Measurements from ENCODE around the gene GAS2L3.
A peak's percentile ranks its signal among the peaks of the same experiment; 100 is the strongest.

The GAS2L3 gene

DNA sequence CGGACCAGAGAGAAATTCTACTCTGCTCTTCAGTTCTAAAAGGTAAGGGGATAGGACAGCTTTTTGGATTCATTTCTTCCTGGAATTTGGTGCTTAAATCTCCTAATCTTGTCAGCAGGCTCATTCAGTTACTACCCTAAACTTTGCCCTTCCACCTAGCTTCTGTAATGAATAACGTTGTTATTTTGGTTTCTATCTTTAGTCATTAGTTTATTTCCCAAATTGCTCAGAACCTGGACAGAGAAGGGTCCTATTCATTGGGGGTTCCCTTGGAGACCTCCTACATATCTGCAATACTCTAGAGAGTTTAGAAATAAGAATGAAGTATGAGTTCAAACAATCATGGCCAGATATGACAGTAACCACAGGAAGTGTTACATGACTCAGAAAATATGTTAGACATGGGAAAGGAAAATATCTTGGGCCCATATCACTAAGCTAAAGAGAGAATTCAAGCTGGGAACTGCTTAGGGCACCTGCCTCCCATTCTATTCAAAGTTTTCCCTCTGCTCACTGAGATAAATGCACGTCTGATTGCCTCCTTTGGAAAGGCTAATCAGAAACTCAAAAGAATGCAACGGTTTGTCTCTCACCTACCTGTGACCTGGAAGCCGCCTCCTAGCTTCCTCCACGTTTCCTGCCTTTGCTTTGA lies 87.9 kb downstream of the GAS2L3 start:
- no peak for DNase-seq (ENCODE audit: low read depth in 3 of 3)

DNA sequence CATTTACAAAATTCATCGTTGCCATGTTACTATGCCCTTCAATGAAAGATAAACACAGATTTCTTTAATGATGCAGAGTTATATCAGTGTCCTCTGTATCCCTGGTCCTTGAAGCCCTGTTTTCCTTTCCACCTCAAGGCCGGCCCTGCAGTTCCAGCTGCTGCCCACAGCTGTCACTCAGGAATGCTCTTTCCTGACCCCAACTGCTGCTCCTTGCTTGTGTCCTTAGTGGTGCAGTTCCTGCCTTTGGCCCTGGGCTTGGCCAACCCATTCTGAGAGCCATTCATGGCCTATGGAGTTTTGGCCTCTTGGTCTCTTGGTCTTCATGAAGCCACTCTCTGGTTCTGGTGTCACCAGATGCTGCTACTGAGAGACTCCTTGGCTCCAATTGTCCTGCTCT lies 93.1 kb downstream of the GAS2L3 start:
- no peak for DNase-seq (ENCODE audit: low read depth in 3 of 3)

DNA sequence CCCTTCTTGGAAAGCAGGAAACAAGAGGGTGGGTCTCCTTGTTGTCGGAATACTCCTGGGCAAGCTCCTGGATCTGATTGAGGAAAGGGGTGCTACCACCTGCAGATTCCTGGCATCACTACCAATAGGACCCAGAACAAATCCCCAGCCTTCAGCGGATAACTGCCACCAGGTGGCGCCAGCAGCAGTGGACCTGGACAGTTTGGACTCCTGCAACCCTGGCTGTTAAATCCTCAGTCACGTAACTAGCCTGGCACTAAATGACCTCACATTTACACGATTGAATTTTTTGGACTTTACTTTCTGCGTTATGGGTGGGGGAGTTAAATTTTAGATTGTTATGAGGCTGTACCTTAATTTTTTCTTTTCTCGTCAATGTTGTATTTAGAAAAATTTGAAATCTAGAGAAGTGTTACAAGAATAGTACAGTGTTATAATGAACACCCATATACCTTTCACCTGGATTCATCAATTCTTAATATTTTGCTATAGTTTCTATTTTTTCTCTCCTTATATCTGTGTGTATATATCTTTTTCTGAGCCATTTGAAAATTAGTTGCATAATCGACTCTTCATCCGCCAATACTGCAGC lies 95.6 kb downstream of the GAS2L3 start:
- DNase-seq (ENCODE audit: low read depth in 3 of 3): peak; percentile 9 to 61 (median 14)

GRCh38 chr12:100669922-100670321 lies 96.4 kb downstream of the GAS2L3 start:
- DNase-seq (ENCODE audit: low read depth in 3 of 3): no peak

DNA sequence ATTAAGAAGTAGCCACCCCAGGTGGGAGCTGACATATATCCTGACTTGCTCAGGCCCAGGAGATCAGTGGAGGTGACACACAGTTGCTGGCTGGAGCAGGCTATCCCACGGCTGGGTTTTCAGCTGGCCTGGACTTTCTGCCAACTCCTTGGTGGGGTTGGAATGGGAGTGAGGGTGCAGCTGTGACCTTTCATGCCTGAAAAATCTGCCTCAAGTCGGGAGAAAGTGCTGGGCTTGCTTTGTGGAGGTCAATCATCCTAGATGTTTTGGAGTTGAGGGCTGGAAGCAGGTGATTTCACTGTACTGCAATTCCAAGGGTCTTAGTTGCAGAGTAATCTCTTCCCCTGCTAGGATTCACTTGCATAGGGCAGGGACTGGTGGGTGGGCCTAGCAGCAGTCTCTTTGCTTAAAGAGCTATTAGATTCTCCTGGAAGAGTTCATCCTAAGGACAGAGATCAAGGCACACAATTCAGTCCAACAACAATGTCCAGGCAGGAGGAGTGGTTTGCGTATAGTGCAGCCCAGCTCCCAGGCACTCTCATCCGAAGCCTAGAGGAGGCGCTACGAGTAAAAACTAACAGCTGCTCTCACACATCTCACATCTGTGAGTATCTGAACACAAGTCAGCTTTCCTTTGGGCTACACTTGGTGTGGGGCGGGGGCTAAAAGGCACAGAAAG lies 98.1 kb downstream of the GAS2L3 start:
- DNase-seq (ENCODE audit: low read depth in 3 of 3): no peak

- peak in 1 of 3 experiments; percentile 26 for DNase-seq (ENCODE audit: low read depth in 3 of 3)
These were observed 98.7 kb downstream of the GAS2L3 start for GRCh38 chr12:100672075-100672592.

DNA sequence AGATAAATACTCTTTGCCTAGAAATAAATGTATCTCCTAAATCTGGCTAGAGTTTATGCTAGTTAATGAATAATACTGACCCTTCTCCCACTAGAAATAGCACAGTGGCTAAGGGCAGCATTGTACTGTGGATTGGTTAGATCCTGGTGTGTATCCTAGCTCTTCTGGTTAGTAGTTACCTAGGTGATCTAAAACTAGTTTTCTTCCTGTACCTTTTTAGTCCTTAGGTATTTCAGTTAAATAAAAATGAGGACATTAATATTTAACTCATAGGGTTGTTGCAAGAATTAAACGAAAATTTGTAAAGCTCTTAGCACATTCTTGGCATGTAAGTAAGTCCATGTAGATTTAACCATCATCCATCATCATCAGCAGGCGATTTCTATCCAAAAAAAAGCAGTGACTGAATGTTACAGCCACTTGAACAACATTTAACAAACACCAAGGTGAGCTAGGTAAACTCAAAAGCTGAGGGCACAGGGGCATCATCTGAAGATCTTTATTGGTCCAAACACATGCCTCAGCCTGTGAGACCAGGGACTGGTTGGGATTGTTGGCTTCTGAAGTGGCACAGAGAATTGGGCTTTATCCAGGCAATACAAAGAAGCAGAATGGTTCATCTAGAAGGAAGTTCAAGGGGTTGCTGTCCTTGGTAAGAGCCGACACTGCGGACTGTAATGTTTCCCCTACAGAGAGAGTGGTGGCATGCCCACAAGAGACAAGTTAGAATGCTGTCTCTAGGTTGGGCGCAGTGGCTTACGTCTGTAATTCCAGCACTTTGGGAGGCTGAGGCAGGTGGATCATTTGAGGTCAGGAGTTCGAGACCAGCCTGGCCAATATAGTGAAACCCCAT lies 100.8 kb downstream of the GAS2L3 start:
- DNase-seq (ENCODE audit: low read depth in 3 of 3): no peak

Measured in stimulated activated CD4-positive, alpha-beta T cell treated with anti-CD3 and anti-CD28 coated beads, TNF-alpha, amount 100 ng/mL, for 24 hours (primary cell).